ENCODE results near the gene ZMIZ1. TPM values are rescaled to one million over a fixed set of nuclear protein-coding genes. Genes with fewer than 3 reads are reported as not detected.

The ZMIZ1 gene
- total RNA-seq, 1 experiment from 2014 or later = 42.3 TPM

DNA sequence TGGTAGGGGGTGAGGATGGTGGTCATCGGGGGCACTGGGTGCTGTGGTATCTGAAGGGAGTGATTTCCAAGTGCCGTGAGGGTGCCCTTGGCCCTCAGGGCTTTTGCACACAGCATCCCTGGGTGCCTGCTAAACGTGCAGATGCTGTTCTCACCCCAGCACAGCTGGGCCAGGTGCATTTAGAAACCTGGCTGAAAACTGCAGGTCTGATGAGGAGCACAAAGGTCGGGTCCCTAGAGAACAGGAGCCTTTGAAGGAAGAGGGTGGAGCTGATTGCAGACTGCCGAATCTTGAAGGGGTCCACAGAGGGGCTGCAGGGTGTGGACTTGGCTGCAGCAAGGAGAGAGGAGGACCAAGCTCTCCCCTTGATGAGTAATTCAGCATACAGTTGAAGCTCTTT, 32.0 kb downstream of the ZMIZ1 start:
- peaks cover 1% of the 10 kb centered on the region; the same call in 1 of the 2 replicates for H3K36me3 ChIP-seq (ENCODE audit: control insufficient read depth, insufficient read depth, low read length)
- no TSS peak for BruUV-seq (replicated peaks)
- TF ChIP-seq, protein P1, sequence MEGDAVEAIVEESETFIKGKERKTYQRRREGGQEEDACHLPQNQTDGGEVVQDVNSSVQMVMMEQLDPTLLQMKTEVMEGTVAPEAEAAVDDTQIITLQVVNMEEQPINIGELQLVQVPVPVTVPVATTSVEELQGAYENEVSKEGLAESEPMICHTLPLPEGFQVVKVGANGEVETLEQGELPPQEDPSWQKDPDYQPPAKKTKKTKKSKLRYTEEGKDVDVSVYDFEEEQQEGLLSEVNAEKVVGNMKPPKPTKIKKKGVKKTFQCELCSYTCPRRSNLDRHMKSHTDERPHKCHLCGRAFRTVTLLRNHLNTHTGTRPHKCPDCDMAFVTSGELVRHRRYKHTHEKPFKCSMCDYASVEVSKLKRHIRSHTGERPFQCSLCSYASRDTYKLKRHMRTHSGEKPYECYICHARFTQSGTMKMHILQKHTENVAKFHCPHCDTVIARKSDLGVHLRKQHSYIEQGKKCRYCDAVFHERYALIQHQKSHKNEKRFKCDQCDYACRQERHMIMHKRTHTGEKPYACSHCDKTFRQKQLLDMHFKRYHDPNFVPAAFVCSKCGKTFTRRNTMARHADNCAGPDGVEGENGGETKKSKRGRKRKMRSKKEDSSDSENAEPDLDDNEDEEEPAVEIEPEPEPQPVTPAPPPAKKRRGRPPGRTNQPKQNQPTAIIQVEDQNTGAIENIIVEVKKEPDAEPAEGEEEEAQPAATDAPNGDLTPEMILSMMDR (IDR thresholded peaks at IDR 0.05; ENCODE audit: insufficient read depth in 1 of 2, low read depth in 1 of 2, low read length in 1 of 2, severe bottlenecking in 1 of 2, unreplicated experiment in 1 of 2) = no peak
- Mint-ChIP-seq H3K4me3 (ENCODE audit: unreplicated experiment) (no peak overlapping the region), H3K4me1 (ENCODE audit: low read depth, unreplicated experiment) (peaks cover 27% of the 10 kb centered on the region), H3K27ac (ENCODE audit: unreplicated experiment) (peak overlapping the region; percentile 7), H3K9me3 (ENCODE audit: unreplicated experiment) (no peaks in the 10 kb centered on the region), H3K36me3 (ENCODE audit: insufficient read depth, unreplicated experiment) (peaks cover 27% of the 10 kb centered on the region), H3K27me3 (ENCODE audit: insufficient read depth, unreplicated experiment) (no peaks in the 10 kb centered on the region)
- POLR2A ChIA-PET = no interaction called here
- no peaks in the 10 kb centered on the region for H3K9me3 ChIP-seq
- CTCF ChIA-PET = interaction anchor here (0.5 to 0.6 kb wide), 2 partner anchors 27 to 95 kb away, joined by 3 read pairs; no protein-coding TSS in a partner anchor
- no peak overlapping the region for H3K4me3 ChIP-seq (ENCODE audit: low read depth, low read length)
- no peak for DNase-seq
- intact Hi-C loops (cut with micrococcal nuclease; ENCODE audit: unreplicated experiment) = no loop called here
- H3K4me1 ChIP-seq = peaks cover 24% of the 10 kb centered on the region
- no peaks in the 10 kb centered on the region for H3K27me3 ChIP-seq (replicated peaks; ENCODE audit: control insufficient read depth, insufficient read depth, low read length)

DNA sequence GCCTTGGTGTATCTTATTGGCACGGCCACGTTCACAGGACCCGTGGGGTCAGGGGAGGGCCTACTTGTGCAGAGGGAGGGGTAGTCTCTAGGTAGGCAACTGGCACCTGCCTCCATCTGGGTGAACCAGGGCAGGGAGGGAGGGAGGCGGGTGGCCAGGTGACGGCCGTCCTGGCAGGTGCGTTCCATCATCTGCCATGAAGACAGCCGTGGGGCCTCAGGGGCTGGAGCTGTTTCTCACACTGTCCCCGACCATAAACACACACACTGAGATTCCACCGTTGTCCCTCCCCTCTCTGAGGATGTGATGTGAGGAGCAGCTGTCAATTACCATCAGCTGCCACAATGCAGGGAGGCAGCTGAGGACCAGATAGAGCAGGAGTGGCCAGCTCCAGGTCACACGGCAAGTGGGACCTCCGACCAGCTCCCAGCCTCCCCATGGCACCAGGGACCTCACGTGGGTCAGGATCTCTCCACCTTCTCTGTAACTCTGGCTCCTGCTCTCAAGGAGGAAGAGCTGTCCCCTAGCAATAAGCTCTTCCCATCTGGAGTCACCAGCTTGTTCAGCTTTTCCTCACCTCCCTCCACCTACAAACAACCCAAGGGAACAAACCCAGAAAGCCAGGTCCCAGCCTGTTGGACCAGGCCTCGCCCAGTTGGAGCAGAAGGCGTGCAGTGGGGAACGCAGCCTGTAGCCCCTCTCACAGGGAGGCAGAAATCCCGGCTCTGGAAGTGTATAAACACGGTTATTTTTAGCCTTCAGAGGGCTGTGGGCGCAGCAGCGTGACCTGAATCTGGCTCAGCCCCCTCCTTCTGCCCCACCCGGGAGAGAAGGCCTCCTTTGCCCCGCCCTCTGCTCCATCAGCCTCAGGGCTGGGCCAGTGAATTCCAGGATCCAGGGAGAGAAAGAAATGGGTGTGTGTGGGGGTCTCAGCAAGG, 33.1 kb downstream of the ZMIZ1 start:
- intact Hi-C loops (cut with micrococcal nuclease; ENCODE audit: unreplicated experiment) = no loop called here
- POLR2A ChIA-PET = no interaction called here
- peaks cover 24% of the 10 kb centered on the region for H3K4me1 Mint-ChIP-seq (ENCODE audit: low read depth, unreplicated experiment)

GRCh38 chr10:79102498-79102874, 33.7 kb downstream of the ZMIZ1 start:
- peaks cover 1% of the 10 kb centered on the region; the same call in 1 of the 2 replicates for H3K36me3 ChIP-seq (ENCODE audit: control insufficient read depth, insufficient read depth, low read length)
- H3K4me3 ChIP-seq (ENCODE audit: low read depth, low read length) = no peak overlapping the region
- peaks cover 27% of the 10 kb centered on the region for H3K36me3 Mint-ChIP-seq (ENCODE audit: insufficient read depth, unreplicated experiment)
- H3K27me3 Mint-ChIP-seq (ENCODE audit: insufficient read depth, unreplicated experiment) = no peaks in the 10 kb centered on the region
- TF ChIP-seq, protein P1 (IDR thresholded peaks at IDR 0.05; ENCODE audit: insufficient read depth in 1 of 2, low read depth in 1 of 2, low read length in 1 of 2, severe bottlenecking in 1 of 2, unreplicated experiment in 1 of 2) = no peak
- ChIA-PET CTCF (no interaction called here), POLR2A (no interaction called here)
- H3K27ac Mint-ChIP-seq (ENCODE audit: unreplicated experiment) = no peak overlapping the region
- intact Hi-C loops (cut with micrococcal nuclease; ENCODE audit: unreplicated experiment) = no loop called here
- H3K9me3 Mint-ChIP-seq (ENCODE audit: unreplicated experiment) = no peaks in the 10 kb centered on the region
- peaks cover 24% of the 10 kb centered on the region for H3K4me1 Mint-ChIP-seq (ENCODE audit: low read depth, unreplicated experiment)
- no TSS peak for BruUV-seq (replicated peaks)
- H3K27me3 ChIP-seq (replicated peaks; ENCODE audit: control insufficient read depth, insufficient read depth, low read length) = no peaks in the 10 kb centered on the region
- H3K9me3 ChIP-seq = no peaks in the 10 kb centered on the region
- no peak overlapping the region for H3K4me3 Mint-ChIP-seq (ENCODE audit: unreplicated experiment)
- DNase-seq = no peak
- peaks cover 19% of the 10 kb centered on the region for H3K4me1 ChIP-seq

More for the DNA sequence above, 33.1 kb downstream of the ZMIZ1 start:
- peaks cover 1% of the 10 kb centered on the region; the same call in 1 of the 2 replicates for H3K36me3 ChIP-seq (ENCODE audit: control insufficient read depth, insufficient read depth, low read length)
- H3K4me1 ChIP-seq = peaks cover 19% of the 10 kb centered on the region
- CTCF ChIA-PET = no interaction called here
- no peak for DNase-seq
- no peaks in the 10 kb centered on the region for H3K27me3 ChIP-seq (replicated peaks; ENCODE audit: control insufficient read depth, insufficient read depth, low read length)
- H3K9me3 ChIP-seq = no peaks in the 10 kb centered on the region
- H3K4me3 Mint-ChIP-seq (ENCODE audit: unreplicated experiment) = no peak overlapping the region
- H3K9me3 Mint-ChIP-seq (ENCODE audit: unreplicated experiment) = no peaks in the 10 kb centered on the region
- no TSS peak for BruUV-seq (replicated peaks)
- TF ChIP-seq, protein P1 (IDR thresholded peaks at IDR 0.05; ENCODE audit: insufficient read depth in 1 of 2, low read depth in 1 of 2, low read length in 1 of 2, severe bottlenecking in 1 of 2, unreplicated experiment in 1 of 2) = no peak
- H3K4me3 ChIP-seq (ENCODE audit: low read depth, low read length) = no peak overlapping the region
- no peak overlapping the region for H3K27ac Mint-ChIP-seq (ENCODE audit: unreplicated experiment)
- peaks cover 27% of the 10 kb centered on the region for H3K36me3 Mint-ChIP-seq (ENCODE audit: insufficient read depth, unreplicated experiment)
- no peaks in the 10 kb centered on the region for H3K27me3 Mint-ChIP-seq (ENCODE audit: insufficient read depth, unreplicated experiment)

All from Caco-2 (cell line).